Anterior cingulate cortex (tissue), 58 donors: ENCODE results near the gene HES1.
"Not testable (repeated sequence)": the region's sequence is repeated elsewhere in the genome, so short reads cannot be mapped to it uniquely, and the experiment has no call there.

ENCODE experiments used
- DNase-seq, 58 donors: peaks; one replicate each; lab custom pipeline; 2025; lab: John Stamatoyannopoulos, UW

HES1 gene

DNA sequence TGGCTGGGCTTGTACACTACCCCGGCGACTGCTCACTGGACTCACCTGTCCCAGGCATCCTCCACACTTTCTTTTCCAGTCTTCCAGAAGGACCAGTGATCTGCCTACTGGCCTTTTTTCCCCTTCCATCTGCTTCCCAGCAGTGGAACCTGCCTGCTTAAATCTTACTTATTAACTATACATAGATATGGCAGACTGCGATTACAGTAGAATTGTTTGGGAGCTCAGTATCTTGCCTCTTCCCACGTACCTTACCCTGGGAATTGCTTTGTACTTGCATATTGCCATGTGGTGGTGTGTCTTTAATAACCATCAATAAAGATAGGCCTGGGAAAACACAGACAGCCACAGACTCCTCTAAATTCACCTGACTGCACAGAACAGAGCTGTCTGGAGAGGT lies 11.8 kb upstream of the HES1 start:
- DNase-seq, result no peak

DNA sequence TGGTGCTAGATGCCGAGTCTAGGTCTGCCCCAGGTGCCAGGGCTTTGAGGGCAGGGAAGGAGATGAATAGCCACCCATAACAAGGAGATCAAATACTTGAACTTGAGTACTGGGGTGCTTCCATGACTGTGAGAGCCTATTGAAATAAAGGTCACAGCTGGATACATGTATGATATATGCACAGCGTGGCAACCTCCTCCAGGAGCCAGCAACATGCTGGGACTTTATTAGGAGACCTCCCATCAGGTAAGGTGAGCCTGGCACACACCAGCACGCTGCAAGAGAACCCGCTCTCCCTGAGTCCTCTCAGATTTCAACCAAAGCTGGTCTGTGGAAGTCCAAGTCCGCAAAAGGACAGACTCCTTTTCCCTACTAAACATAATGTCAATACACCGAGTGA lies 10.5 kb upstream of the HES1 start:
- DNase-seq, result no peak

DNA sequence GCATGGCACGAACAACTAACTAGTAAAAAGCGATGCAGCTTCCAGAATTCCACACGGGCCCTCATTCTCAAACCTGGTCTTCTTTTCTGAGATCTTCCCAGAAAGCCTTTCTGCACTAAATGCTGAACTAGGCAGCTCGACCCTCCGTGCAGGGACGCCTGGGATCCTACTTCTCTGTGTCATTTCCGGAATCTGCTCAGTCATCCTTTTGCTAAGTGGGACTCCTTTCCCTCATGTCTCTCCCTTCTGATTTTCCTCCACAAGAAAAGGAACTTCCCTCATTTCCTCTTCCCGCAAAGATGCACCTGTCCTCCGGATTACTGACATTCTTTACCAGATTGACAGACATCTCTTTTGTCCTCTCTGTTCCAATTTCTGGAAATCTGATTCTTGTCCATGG lies 9.2 kb upstream of the HES1 start:
- no peak for DNase-seq

DNA sequence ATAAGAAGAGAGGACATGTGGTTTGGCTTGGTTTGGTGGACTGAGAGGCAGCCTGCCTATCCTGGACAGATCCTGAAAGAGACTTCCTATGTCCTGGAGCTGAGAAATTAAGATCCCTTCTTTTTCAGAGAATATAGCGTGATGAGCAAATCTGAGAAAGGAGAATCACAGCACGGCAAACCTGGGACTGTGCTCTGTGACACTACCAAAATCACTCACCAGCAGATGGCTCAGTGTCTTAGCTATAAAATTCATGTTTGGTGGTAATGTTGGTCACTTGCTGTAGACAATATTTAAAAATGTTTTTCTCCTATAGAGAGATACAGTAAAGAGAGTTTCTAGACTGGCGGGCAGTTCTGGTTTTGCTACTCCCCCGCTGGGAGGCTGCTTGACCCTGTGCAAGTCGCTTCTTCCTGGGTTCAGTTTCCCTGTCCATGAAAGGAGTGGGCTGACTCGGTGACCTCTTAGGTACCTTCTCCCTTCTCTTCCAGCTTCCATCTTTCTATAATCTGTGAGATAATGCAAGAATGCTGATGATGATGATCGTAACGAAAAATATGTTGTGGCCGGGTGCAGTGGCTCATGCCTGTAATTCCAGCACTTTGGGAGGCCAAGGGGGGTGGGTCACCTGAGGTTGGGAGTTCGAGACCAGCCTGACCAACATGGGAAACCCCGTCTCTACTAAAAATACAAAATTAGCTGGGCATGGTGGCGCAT lies 7.6 kb upstream of the HES1 start:
- DNase-seq, result peak in 1 of 58 donors; percentile 8

DNA sequence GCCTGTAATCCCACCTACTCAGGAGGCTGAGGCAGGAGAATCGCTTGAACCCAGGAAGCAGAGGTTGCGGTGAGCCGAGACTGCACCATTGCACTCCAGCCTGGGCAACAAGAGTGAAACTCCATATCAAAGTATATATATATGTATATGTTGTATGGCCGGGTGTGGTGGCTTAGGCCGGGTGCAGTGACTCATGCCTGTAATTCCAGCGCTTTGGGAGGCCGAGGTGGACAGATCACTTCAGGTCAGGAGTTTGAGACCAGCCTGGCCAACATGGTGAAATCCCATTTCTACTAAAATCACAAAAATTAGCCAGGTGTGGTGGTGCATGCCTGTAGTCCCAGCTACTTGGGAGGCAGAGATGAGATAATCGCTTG lies 7.0 kb upstream of the HES1 start:
- DNase-seq, result not testable (repeated sequence)

DNA sequence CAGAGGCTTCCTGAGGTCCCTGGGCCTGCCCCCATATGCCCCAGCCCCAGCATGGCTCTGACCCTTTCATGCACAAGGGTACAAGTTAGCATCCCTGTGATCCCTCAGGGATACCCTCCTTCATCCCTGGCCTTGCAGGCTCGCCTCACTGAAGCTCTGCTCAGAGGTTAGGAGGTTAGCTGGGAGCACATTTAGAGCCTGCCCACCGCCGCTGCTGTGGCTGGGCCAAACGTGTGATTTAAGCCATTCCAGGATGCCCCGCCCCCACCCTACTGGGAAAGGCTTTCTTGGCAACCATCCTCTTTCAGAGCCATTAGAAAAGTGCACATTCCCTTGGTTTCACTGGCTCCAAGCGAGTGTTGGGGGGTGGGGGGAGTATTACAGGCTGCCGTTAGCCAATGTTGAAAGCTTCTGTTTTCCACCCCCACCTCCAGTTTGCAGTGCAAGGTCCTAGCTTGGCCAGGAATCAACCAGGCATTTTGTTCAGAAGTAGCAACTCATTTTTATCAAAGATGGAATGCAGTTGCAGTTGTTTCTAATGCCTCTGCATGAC lies 6.3 kb upstream of the HES1 start:
- DNase-seq, result peak in 35 of 58 donors; percentile 6 to 68 (median 34)

DNA sequence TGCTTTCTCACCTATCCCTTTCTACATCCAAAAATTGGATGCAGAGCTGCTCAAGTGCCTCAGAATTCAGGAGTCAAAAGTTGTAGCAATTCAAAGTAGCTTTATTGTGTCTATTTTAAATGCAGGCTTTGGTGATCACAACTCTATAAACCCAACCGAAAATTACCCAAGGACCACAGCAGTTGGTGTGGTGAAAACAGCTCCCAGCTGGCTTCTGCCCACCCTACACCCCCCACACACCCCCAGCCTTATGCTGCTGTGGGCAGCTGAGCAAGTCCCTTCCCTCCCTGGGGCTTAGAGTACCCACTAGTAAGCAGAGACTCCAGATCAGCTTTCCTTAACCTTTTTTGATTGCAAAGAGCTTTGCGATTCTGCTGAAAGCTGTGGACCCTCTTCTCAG lies 5.8 kb upstream of the HES1 start:
- DNase-seq, result peak in 1 of 58 donors; percentile 17

DNA sequence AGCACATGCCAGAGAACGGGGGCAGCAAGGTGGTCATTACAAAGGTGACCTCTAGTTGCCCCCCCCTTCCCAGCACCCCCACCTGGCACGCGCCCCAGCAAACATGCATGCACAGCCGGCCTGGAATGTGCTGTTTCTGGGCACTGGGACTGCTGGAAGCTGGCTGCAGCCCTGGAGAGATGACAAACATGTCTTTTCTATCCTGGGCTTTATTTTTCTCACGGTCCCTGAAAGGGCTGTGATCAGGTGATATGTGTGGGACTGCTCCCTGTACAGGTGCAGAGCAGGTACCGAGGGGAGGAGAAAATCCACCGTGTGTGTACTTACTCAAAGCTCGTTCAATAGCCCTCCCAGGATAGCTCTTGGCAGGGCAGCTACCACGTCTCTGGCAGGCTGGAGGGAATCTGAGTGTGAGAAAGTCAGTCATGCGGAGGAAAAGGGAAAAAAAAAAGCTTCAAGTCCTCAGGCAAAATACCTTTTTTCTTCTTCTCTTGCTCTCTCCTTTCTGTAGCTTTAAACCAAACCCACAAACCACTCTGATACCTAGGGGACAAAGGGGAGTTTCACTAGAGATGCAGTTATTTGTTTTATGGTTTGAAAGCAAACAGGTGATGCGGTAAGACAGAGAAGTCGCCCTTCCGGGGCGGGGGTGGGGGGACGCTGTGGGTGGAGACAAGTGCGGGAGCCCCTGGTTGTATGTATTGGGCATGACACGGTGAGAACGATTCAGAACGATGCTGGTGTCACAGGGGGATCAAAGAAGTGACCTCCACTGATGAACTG lies 5.0 kb upstream of the HES1 start:
- peak in 31 of 58 donors; percentile 8 to 73 (median 41) for DNase-seq

DNA sequence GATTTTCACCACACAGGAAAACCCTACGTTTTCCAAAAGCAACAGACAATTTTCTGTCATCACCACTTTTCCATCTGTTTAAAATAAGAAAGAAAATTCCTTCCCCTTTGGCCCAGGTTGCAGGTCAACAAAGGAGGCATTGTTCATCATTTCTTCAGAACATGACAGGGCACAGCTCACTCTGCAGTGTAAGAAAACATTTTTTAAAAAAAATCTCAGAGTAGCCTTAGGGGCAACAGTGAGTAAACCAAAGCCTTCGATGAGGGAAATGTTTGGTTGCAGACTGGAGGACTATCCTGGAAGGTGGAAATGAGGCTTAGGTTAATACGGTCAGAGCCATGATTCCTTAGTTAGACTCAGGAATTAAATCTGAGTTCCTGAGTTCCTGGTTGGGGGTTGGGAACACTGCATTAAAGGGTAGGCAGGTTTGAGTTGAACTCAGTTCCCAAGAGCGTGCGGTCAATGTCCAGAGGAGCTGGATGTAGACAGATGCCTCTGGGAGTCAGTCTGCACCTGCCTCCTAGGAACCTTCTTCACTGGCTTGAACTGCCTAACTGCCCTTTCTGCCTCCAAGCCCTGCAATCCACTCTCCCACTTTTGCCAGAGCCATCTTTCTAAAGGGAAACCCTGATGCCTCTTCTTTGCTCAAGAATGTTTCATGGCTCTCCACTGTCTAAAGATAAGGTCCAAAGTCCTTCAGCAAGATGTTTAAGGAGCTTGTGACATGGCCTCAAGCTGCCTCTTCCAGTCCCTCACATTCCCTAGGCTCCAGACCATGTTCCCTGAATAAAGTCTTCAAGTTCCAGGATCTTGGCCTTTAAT lies 3.3 kb upstream of the HES1 start:
- DNase-seq, result no peak

DNA sequence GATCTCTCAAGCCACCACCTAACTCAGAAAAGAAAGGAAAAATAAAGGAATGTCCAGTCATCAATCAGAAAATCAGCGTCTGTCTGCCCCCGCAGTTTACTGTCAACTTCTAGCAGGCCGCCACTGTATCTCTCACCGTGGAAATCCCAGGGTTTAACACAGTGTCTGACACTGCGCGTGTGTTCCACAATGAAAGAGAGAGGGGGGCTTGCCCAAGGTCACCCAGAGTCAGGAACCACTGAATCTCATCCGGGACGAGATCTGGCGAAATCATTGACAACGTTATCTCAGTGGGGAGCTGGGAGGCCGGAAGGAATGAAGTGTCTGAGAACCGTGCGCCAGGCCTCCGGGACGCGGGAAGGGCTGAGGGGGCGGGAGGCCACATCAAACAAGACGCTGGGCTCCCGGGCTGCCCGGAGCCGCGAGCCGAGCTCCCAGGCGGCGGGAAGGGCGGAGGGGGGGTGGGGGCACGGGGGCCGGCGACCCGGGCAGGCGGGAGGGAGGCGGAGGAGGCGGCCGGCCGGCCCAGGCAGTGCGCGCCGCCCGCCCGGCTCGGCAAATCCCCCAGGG lies 2.2 kb upstream of the HES1 start:
- DNase-seq, result peak in 24 of 58 donors; percentile 3 to 74 (median 52)

DNA sequence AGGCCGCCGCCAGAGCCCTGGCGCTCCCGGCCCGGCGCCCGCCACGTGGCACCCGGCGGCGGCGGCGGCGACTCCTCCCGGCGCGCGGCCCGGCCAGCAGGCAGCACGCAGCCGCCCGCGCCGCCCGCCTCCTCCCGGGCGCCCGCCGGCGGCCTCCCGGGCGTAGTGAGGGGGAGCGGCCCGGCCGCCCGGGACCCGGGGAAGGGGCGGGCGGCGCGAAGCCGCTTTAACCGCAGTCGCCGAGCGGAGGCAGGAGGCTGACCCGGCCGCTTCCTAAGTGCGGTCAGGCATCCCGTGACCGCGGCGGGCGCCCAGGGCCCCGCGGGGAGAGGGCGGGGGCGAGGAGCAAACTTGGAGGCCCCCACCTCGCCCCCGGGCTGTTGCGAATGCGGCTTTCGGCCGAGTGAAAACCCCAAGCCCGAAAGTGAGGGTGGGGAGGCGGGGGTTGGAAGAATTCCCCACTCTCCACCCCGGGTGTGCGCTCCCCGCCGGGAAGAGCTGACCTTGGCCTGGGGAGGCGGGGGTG lies 1.7 kb upstream of the HES1 start:
- peak in 36 of 58 donors; percentile 49 to 90 (median 76) for DNase-seq

DNA sequence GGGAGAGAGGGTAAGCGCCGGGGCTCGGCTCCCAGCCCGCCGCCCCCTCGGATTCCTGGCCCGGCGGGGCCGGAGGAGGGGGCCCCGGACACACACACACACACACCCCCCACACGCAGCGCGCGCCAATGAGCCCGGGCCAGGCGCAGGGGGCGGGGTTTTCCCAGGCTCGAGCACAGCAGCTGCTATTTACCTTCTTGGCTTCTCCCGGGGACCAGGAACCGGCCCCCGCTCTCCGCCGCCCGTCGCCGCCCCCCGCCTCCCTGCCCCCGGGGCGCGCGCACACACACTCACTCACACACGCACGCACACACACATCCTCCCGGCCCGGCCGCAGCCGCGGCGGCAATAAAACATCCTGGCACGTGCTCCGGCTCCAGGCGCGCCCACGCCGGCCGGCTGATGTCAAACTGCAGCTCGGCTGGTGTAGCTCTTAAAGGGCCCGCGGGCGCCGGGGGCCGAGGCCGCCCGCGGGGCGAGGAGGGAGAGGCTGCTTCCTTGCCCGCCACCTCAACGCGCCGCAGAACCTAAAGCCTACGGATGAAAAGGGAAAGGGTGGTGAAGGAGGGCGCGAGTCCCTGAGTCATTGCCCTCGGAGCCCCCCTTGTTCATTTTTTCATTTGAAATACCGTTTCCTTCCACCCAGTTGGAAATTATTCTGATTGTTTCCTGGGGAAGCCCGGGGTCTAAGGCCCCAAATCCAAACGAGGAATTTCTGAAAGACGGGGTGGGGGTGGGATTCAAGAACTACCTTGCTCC lies 1.0 kb upstream of the HES1 start:
- DNase-seq, result peak in 56 of 58 donors; percentile 51 to 96 (median 81)

DNA sequence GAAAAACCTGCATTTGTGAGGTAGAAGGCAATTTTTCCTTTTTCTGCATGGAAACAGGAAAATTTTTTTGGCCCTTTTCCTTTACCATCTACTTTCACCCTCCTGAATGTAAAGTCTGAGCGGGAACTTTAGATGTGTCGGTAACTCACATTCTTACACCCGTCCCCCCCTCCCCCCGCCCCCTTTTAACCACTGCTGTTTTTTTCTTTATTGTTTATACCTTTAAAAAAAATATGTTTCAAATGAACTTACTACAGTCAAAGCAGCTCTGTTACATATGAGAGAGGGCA lies 487 bp upstream of the HES1 start:
- DNase-seq, result no peak

DNA sequence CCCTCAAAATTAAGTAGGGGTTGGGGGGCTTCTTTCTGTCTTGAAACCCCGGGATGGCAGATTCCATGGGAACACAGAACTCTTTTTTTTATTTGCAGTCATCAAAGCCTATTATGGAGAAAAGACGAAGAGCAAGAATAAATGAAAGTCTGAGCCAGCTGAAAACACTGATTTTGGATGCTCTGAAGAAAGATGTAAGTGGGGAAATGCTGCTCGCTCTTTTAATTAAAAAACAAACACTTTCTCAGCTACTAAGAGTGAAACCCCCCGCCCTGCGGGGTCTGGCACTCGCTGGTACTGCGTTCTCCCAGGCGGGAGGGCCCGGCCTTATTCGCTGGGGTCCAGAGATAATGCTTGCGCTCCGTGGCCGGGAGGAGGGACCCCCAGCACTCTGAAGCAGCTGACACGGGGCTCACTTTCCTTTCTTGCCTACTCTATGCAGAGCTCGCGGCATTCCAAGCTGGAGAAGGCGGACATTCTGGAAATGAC lies 615 bp downstream of the HES1 start:
- peak in 3 of 58 donors; percentile 22 to 65 (median 30) for DNase-seq

DNA sequence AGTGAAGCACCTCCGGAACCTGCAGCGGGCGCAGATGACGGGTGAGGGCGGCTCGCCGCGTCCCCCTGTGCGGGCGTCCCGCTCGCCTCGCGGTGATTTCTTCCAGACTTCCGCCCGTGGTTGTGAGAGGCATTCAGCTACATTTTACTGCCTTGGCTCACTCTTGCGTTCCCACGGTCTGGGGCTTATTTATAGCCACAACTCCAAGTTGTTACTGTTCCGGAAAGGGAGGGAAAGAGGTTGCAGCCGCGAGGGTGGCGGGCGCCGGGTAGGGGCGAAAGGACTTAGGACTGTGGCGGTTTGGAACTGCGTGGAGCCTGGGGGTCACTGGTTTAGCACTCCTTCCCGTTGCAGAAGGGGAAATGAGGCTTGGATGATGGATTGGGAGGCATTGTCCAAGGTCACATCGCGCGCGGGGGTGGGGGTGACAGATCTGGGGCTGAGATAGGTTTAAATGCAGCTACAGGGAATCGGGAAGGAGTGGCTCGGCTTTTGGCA lies 1.1 kb downstream of the HES1 start:
- peak in 15 of 58 donors; percentile 15 to 65 (median 31) for DNase-seq

DNA sequence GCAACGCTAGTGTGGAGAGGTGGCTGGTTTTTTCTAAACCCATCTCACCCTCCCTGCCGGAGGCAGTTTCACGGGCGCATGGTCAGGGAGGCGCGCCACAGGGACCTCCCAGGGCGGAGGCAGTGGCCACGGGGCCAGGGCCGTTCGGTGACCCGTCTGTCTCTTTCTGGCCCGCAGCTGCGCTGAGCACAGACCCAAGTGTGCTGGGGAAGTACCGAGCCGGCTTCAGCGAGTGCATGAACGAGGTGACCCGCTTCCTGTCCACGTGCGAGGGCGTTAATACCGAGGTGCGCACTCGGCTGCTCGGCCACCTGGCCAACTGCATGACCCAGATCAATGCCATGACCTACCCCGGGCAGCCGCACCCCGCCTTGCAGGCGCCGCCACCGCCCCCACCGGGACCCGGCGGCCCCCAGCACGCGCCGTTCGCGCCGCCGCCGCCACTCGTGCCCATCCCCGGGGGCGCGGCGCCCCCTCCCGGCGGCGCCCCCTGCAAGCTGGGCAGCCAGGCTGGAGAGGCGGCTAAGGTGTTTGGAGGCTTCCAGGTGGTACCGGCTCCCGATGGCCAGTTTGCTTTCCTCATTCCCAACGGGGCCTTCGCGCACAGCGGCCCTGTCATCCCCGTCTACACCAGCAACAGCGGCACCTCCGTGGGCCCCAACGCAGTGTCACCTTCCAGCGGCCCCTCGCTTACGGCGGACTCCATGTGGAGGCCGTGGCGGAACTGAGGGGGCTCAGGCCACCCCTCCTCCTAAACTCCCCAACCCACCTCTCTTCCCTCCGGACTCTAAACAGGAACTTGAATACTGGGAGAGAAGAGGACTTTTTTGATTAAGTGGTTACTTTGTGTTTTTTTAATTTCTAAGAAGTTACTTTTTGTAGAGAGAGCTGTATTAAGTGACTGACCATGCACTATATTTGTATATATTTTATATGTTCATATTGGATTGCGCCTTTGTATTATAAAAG lies 1.8 kb downstream of the HES1 start:
- peak in 27 of 58 donors; percentile 12 to 70 (median 37) for DNase-seq

DNA sequence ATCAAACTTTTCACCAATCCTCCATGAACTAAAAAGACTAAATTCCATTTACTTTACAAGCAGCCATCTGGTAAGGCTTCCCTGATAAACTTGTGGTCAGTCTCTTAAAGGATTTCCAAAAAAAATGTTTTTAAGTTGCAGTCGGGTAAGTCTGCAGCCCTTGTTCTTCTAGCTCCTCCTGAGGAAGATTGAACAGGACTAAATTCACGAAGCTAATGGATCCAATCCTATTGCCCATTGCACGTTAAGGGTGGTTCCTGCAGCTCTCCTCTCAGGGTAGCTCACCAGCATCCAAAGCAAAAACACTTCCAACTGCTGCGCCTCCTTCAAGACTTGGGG lies 2.8 kb downstream of the HES1 start:
- no peak for DNase-seq
